ENCODE data around the gene SPOCK2. TPM values are rescaled to one million over a fixed set of nuclear protein-coding genes. Genes with fewer than 3 reads are reported as not detected.

The SPOCK2 gene
- total RNA-seq, 1 experiment from 2014 or later, result 1.8 TPM

- no CpG with 5 or more reads among the region's 5 CpGs for WGBS (ENCODE audit: extremely low coverage, insufficient read length, low lambda C conversion rate)
- no peak overlapping the region for H3K27ac ChIP-seq (ENCODE audit: insufficient read length, low read depth, low read length)
- H2BK120ac ChIP-seq (ENCODE audit: low read depth, low read length, poor library complexity, severe bottlenecking), result no peak overlapping the region
Measured at GRCh38 chr10:72072639-72073038, 15.7 kb downstream of the SPOCK2 start.

More at GRCh38 chr10:72072639-72073038, 15.7 kb downstream of the SPOCK2 start:
- Histone ChIP-seq H4K8ac (replicated peaks; ENCODE audit: insufficient read length, low read depth, low read length) (no peak overlapping the region), H3K27me3 (ENCODE audit: insufficient read depth, low read length) (no peaks in the 10 kb centered on the region), H2AFZ (ENCODE audit: low read length) (no peak overlapping the region), H3K23me2 (ENCODE audit: insufficient read length, low read depth, low read length, poor library complexity, severe bottlenecking) (no peaks in the 10 kb centered on the region), H4K5ac (ENCODE audit: insufficient read length, low read depth, low read length) (no peak overlapping the region), H3K23ac (ENCODE audit: insufficient read length, low read depth, low read length) (no peak overlapping the region), H2BK5ac (ENCODE audit: insufficient read length, low read length) (no peak overlapping the region), H3K79me2 (ENCODE audit: insufficient read depth, low read length) (no peaks in the 10 kb centered on the region), H2BK20ac (ENCODE audit: low read depth, low read length, poor library complexity, severe bottlenecking) (no peak overlapping the region), H3K9ac (ENCODE audit: extremely low read depth, insufficient read length, low read length) (no peak overlapping the region), H2BK12ac (ENCODE audit: insufficient read length, low read depth, low read length) (no peak overlapping the region), H2AK5ac (ENCODE audit: insufficient read length, low read length) (no peak overlapping the region), H2BK15ac (ENCODE audit: low read depth, low read length) (no peak overlapping the region), H3K79me1 (ENCODE audit: insufficient read depth, low read depth, low read length, poor library complexity, severe bottlenecking) (no peaks in the 10 kb centered on the region), H3K9me3 (ENCODE audit: control insufficient read depth, low read depth, low read length) (no peaks in the 10 kb centered on the region), H4K20me1 (ENCODE audit: control insufficient read depth, insufficient read depth, insufficient read length) (no peaks in the 10 kb centered on the region), H4K91ac (ENCODE audit: insufficient read length, low read depth, low read length) (no peak overlapping the region), H3K4me2 (ENCODE audit: insufficient read depth, insufficient read length, low read length) (no peak overlapping the region), H3K4me1 (ENCODE audit: insufficient read depth, low read length) (no peaks in the 10 kb centered on the region), H3T11ph (ENCODE audit: low read length) (no peak overlapping the region), H3K4ac (ENCODE audit: low read depth, low read length) (no peak overlapping the region), H3K56ac (ENCODE audit: insufficient read length, low read depth, low read length) (no peak overlapping the region), H3K14ac (ENCODE audit: insufficient read depth, low read length) (no peak overlapping the region; the same call in 1 of the 2 replicates), H3K18ac (ENCODE audit: insufficient read length, low read depth, low read length) (no peak overlapping the region)
- Mint-ChIP-seq H3K27me3 (ENCODE audit: low read depth) (no peaks in the 10 kb centered on the region; the same call in none of the 2 replicates), H3K36me3 (ENCODE audit: insufficient read depth in 1 of 3, low read depth in 3 of 3) (no peaks in the 10 kb centered on the region), H3K27ac (no peak overlapping the region), H3K9me3 (no peaks in the 10 kb centered on the region), H3K4me3 (no peak overlapping the region), H3K4me1 (peaks cover 6 to 20% of the 10 kb centered on the region in 2 experiments; a peak in 2 of 4 replicates)
- TF ChIP-seq, protein P1, sequence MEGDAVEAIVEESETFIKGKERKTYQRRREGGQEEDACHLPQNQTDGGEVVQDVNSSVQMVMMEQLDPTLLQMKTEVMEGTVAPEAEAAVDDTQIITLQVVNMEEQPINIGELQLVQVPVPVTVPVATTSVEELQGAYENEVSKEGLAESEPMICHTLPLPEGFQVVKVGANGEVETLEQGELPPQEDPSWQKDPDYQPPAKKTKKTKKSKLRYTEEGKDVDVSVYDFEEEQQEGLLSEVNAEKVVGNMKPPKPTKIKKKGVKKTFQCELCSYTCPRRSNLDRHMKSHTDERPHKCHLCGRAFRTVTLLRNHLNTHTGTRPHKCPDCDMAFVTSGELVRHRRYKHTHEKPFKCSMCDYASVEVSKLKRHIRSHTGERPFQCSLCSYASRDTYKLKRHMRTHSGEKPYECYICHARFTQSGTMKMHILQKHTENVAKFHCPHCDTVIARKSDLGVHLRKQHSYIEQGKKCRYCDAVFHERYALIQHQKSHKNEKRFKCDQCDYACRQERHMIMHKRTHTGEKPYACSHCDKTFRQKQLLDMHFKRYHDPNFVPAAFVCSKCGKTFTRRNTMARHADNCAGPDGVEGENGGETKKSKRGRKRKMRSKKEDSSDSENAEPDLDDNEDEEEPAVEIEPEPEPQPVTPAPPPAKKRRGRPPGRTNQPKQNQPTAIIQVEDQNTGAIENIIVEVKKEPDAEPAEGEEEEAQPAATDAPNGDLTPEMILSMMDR (conservative IDR thresholded peaks at IDR 0.05), result no peak
- DNase-seq, result no peak
